K562 treated with DMSO at 1 percent for 24 hours (cell line): ENCODE measurements around the gene GOT2. TPM values are rescaled to one million over a fixed set of nuclear protein-coding genes. Genes with fewer than 3 reads are reported as not detected.

Source experiments
- total RNA-seq: library from RNA; unstranded; fragments of 300-600 nt; gene quantifications from 2 replicates; pipeline ENCODE4 v1.2.3, GENCODE V29; 2022; ENCODE audit warnings: low read depth; ENCODE audit not compliant: insufficient read depth

The GOT2 gene
- 92.5 and 96.4 TPM in 2 replicates for total RNA-seq

DNA sequence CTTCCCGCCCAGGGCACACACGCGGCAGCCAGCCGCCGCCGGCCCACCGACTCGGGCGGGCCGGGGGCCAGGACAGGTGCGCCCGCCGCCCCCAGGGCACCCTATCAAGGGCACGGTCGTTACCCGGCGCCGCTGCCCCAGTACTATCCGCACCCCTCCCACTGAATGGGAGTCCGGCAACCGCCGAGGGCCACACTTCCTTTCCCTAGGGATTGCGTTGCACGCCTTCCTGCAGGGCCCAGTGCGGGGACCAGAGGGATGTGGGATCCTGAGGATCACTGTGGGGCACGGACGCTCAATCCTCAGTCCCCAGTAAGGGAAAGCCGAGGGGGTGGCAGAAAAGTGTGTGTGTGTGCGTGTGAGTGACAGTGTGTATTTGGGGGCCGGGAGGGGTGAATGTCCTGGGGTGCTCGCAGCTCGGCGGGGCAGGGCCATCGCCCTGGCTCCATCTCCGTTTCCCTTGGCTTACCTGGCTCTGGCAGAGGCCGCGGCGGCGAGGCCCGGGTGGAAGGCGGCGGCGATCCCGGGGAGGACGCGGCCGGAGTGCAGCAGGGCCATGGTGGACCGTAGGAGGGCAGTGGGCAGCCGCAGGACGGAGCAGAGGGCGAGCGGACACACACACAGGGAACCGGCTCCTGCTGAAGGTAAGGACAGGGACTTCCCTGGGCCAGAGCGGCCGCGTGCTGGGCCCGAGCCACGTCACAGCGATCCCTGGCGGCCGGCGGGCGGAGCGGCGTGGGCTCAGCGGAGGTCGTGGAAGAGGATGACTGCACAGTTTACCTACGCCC is at the start of gene GOT2:
Gene GOT2, minus strand, starts transcription at position 646 of the 788 bp plus-strand sequence. Its CDS starts 88 bp downstream, at position 558.

GRCh38 chr16:58684354-58685083 is 49.6 kb downstream of the GOT2 start, which contains the start of gene SLC38A7:
Gene SLC38A7 (minus strand): TSS chr16:58684770. CDS start chr16:58680126, 4,644 bp downstream.

Other genes starting within 250 kb of the GOT2 start
- 0.22 and 1.4 TPM in 2 replicates for gene NDRG4, start 234.2 kb downstream of the GOT2 start, total RNA-seq
- gene SETD6, start 218.8 kb downstream of the GOT2 start, total RNA-seq = 15.7 and 19.8 TPM in 2 replicates
- gene CNOT1, start 104.5 kb downstream of the GOT2 start, total RNA-seq = 119 and 141 TPM in 2 replicates
- gene SLC38A7, start 49.5 kb downstream of the GOT2 start, total RNA-seq = 7.5 and 8.8 TPM in 2 replicates